Peyer's patch (tissue), 4 donors: ENCODE data around the gene PKNOX2.

Source experiments
- POLR2A ChIP-seq, 2 donors: fragments of 450-650 bp; IDR thresholded peaks; one replicate each; pipeline ENCODE4 v1.5.1; 2017; ENCODE audit warnings: antibody characterized with exemption in 2 of 2, mild to moderate bottlenecking in 2 of 2, moderate library complexity in 2 of 2
- TF ChIP-seq, protein P1 (sequence below), 6 experiments: fragments of 450-650 bp in 4 of 6; fragments of 200-600 bp in 2 of 6; sonication (generic) in 1 of 6; IDR thresholded peaks; one replicate each; pipeline ENCODE4 v1.5.1; 2017 to 2019; ENCODE audit warnings: antibody characterized with exemption in 6 of 6, mild to moderate bottlenecking in 3 of 6, moderate library complexity in 1 of 6

GRCh38 chr11:125429807-125430678, 265.5 kb downstream of the PKNOX2 start:
- no peak for TF ChIP-seq POLR2A (IDR thresholded peaks at IDR 0.05)
- TF ChIP-seq, protein P1, sequence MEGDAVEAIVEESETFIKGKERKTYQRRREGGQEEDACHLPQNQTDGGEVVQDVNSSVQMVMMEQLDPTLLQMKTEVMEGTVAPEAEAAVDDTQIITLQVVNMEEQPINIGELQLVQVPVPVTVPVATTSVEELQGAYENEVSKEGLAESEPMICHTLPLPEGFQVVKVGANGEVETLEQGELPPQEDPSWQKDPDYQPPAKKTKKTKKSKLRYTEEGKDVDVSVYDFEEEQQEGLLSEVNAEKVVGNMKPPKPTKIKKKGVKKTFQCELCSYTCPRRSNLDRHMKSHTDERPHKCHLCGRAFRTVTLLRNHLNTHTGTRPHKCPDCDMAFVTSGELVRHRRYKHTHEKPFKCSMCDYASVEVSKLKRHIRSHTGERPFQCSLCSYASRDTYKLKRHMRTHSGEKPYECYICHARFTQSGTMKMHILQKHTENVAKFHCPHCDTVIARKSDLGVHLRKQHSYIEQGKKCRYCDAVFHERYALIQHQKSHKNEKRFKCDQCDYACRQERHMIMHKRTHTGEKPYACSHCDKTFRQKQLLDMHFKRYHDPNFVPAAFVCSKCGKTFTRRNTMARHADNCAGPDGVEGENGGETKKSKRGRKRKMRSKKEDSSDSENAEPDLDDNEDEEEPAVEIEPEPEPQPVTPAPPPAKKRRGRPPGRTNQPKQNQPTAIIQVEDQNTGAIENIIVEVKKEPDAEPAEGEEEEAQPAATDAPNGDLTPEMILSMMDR (IDR thresholded peaks at IDR 0.05) = no peak
